Mesendoderm (in vitro differentiated cells): ENCODE data around the gene PEX14.

Experiments
- DNase-seq: peaks from one replicate; pipeline ENCODE4 v3.0.0; 2013
- H2AK5ac ChIP-seq: 2 replicates; pipeline ENCODE4 v1.6.1; 2013; ENCODE audit warnings: low read length, inconsistent platforms
- H2BK120ac ChIP-seq: 2 replicates; pipeline ENCODE4 v1.6.1; 2013; ENCODE audit warnings: low read depth, mild to moderate bottlenecking, low read length, moderate library complexity, mixed read lengths
- H2BK15ac ChIP-seq: replicated peaks from 2 replicates; pipeline ENCODE4 v1.6.1; 2013; ENCODE audit warnings: low read depth, mild to moderate bottlenecking, moderate library complexity
- H2BK5ac ChIP-seq: 2 replicates; pipeline ENCODE4 v1.6.1; 2013; ENCODE audit warnings: low read length, inconsistent platforms
- H3K18ac ChIP-seq: 2 replicates; pipeline ENCODE4 v1.6.1; 2013; ENCODE audit warnings: mild to moderate bottlenecking, low read length, mixed read lengths
- H3K23ac ChIP-seq: one replicate; pipeline ENCODE4 v1.6.1; 2013; ENCODE audit warnings: low read length
- H3K27ac ChIP-seq: 2 replicates; pipeline ENCODE4 v1.5.1; 2013; ENCODE audit warnings: low read depth, mild to moderate bottlenecking, inconsistent platforms, low read length, moderate library complexity
- H3K27me3 ChIP-seq: 2 replicates; pipeline ENCODE4 v1.6.1; 2013; ENCODE audit warnings: low read length, control low read depth, mild to moderate bottlenecking, inconsistent platforms; ENCODE audit not compliant: insufficient read depth, poor library complexity
- H3K36me3 ChIP-seq: 2 replicates; pipeline ENCODE4 v1.6.1; 2013; ENCODE audit warnings: low read length, inconsistent platforms; ENCODE audit not compliant: control insufficient read depth, insufficient read depth
- H3K4ac ChIP-seq: one replicate; pipeline ENCODE4 v1.6.1; 2013; ENCODE audit warnings: low read depth, mild to moderate bottlenecking, low read length, moderate library complexity
- H3K4me1 ChIP-seq: 2 replicates; pipeline ENCODE4 v1.6.1; 2013; ENCODE audit warnings: low read depth, low read length, inconsistent platforms; ENCODE audit not compliant: control insufficient read depth
- H3K4me2 ChIP-seq: 2 replicates; pipeline ENCODE4 v1.6.1; 2013; ENCODE audit warnings: low read length
- H3K4me3 ChIP-seq: 2 replicates; pipeline ENCODE4 v1.5.1; 2013; ENCODE audit warnings: mild to moderate bottlenecking, low read length
- H3K56ac ChIP-seq: one replicate; pipeline ENCODE4 v1.6.1; 2013; ENCODE audit warnings: low read length
- H3K79me1 ChIP-seq: 2 replicates; pipeline ENCODE4 v1.6.1; 2013; ENCODE audit warnings: low read length, inconsistent platforms
- H3K79me2 ChIP-seq: 2 replicates; pipeline ENCODE4 v1.6.1; 2013; ENCODE audit warnings: mild to moderate bottlenecking, low read length; ENCODE audit not compliant: control insufficient read depth, insufficient read depth
- H3K9ac ChIP-seq: 2 replicates; pipeline ENCODE4 v1.6.1; 2013; ENCODE audit warnings: low read length, inconsistent platforms
- H4K5ac ChIP-seq: one replicate; pipeline ENCODE4 v1.6.1; 2013; ENCODE audit warnings: low read length
- H4K8ac ChIP-seq: one replicate; pipeline ENCODE4 v1.6.1; 2013; ENCODE audit warnings: low read depth, mild to moderate bottlenecking, control low read depth, low read length, moderate library complexity
- WGBS: extraction: QIAGEN DNeasy Blood & Tissue Kit; methylation state at CpG from one replicate; pipeline ENCODE4 v1.1.7; 2013; ENCODE audit warnings: low lambda C conversion rate, missing lambda C conversion rate; ENCODE audit not compliant: insufficient coverage; ENCODE audit errors: extremely low coverage; 5-methylcytosine and 5-hydroxymethylcytosine counted together

Gene PEX14

DNA sequence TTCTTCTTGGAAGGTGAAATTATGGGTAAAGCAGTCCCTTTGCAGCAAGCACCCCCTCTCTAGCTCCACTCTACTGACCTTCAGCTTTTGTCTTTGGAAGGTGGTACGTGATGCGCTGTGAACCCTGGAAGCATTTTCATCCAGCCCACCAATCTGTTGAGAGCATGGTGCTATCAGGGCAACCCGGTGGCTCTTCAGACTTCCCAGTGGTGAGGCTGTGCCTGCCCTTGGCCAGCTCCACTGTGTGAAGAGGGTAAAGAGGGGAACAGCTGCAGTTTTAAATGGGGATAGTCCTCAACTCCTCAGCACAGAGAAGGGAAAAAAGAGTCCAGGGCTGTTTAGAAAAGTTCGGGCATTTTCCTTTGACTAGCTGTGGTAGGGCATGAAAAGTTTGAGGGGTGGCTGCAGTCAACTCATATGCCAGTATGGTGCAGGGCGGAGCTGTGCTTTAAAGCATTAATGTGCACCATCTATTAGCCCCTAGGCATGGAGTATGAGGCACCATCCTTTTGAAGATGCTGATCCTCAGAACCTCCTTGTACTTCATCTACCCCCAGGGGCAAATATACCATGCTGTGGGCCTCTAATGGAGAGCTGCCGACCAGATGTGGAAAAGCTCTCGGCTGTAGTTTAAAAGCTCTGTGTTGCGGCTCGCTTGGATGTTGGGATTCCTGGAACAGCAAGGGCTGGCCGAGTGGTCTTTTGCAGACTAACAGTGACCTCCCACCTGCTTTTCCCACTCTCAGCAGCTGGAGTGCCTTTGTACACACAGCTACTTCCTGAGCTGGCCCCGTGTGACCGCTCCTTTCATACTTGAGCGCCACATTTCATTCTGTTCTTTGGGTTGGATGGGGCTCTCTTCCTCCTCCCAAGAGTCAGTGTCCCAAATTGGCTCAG, 123.0 kb downstream of the PEX14 start:
- no peak overlapping the region for H3K56ac ChIP-seq
- no peak overlapping the region for H3K4me2 ChIP-seq
- no peak overlapping the region for H2BK5ac ChIP-seq
- DNase-seq = no peak
- H4K8ac ChIP-seq = no peak overlapping the region
- H3K4me1 ChIP-seq = no peaks in the 10 kb centered on the region
- H3K27me3 ChIP-seq = no peaks in the 10 kb centered on the region
- H2BK120ac ChIP-seq = no peak overlapping the region
- no peak overlapping the region for H3K18ac ChIP-seq
- H4K5ac ChIP-seq = no peak overlapping the region
- no peak overlapping the region for H2AK5ac ChIP-seq
- H3K27ac ChIP-seq = no peak overlapping the region
- no peak overlapping the region for H3K4me3 ChIP-seq
- no peak overlapping the region for H2BK15ac ChIP-seq
- no peak overlapping the region for H3K9ac ChIP-seq
- no peak overlapping the region for H3K23ac ChIP-seq
- no CpG with 5 or more reads among the region's 13 CpGs for WGBS
- no peaks in the 10 kb centered on the region for H3K36me3 ChIP-seq
- H3K79me2 ChIP-seq = no peaks in the 10 kb centered on the region
- H3K4ac ChIP-seq = no peak overlapping the region
- no peaks in the 10 kb centered on the region for H3K79me1 ChIP-seq

DNA sequence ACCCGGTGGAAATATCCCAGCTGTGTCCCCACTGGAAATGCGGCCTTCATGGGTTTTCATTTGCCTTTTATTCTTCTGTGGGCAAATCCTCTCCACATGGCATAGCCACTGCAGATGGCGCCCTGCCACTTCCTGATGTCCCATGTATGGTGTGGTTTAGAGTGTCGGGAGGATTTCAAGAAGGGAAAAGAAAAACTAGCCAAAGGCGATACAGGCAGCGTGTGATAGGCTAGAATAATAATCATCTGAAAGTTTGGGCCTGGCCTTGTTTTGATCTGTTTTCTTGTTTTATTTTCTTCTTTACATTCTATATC, 123.6 kb downstream of the PEX14 start:
- Histone ChIP-seq H2BK120ac (no peak overlapping the region), H3K4ac (no peak overlapping the region), H3K4me3 (no peak overlapping the region), H3K79me1 (no peaks in the 10 kb centered on the region), H3K23ac (no peak overlapping the region), H3K56ac (no peak overlapping the region), H4K5ac (no peak overlapping the region), H3K18ac (no peak overlapping the region), H3K4me2 (no peak overlapping the region), H3K27me3 (no peaks in the 10 kb centered on the region), H3K36me3 (no peaks in the 10 kb centered on the region), H2BK5ac (no peak overlapping the region), H2BK15ac (no peak overlapping the region), H3K4me1 (no peaks in the 10 kb centered on the region), H2AK5ac (no peak overlapping the region), H3K9ac (no peak overlapping the region), H3K27ac (no peak overlapping the region), H4K8ac (no peak overlapping the region), H3K79me2 (no peaks in the 10 kb centered on the region)
- no CpG with 5 or more reads among the region's 6 CpGs for WGBS
- no peak for DNase-seq

DNA sequence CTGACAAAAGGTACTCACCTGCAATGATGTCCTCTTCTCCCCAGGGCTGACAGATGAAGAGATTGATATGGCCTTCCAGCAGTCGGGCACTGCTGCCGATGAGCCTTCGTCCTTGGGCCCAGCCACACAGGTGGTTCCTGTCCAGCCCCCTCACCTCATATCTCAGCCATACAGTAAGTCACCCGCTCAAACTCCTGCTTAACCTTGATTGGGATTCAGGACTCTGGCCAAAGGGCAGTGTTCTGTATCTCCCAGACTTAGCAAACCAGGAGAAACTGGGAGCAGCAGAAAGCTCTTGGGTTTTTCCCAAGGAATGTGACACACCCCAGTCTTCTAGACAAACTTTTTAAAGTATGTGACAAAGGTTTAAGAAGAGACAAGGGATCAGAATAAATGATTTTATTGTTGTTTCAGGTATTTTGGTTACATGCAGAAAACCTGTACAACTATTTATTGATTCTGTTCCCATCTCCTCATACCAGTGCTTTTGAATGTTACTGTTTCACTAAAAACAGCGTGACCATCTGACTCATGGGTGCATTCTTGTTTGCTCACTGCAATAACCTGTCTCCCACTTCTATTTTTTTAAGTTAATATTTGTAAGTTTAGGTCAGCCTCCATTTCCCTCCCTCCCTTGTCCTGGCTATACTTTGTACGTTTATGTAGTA, 124.6 kb downstream of the PEX14 start:
- no CpG with 5 or more reads among the region's 6 CpGs for WGBS
- Histone ChIP-seq H2AK5ac (no peak overlapping the region), H2BK5ac (no peak overlapping the region), H2BK120ac (no peak overlapping the region), H2BK15ac (no peak overlapping the region), H3K4ac (no peak overlapping the region), H3K9ac (no peak overlapping the region), H3K79me1 (no peaks in the 10 kb centered on the region), H3K79me2 (no peaks in the 10 kb centered on the region), H3K23ac (no peak overlapping the region), H4K8ac (no peak overlapping the region), H3K4me1 (no peaks in the 10 kb centered on the region), H3K56ac (no peak overlapping the region), H3K27ac (no peak overlapping the region), H3K18ac (no peak overlapping the region), H4K5ac (no peak overlapping the region), H3K36me3 (no peaks in the 10 kb centered on the region), H3K4me2 (no peak overlapping the region), H3K27me3 (no peaks in the 10 kb centered on the region), H3K4me3 (no peak overlapping the region)
- no peak for DNase-seq

DNA sequence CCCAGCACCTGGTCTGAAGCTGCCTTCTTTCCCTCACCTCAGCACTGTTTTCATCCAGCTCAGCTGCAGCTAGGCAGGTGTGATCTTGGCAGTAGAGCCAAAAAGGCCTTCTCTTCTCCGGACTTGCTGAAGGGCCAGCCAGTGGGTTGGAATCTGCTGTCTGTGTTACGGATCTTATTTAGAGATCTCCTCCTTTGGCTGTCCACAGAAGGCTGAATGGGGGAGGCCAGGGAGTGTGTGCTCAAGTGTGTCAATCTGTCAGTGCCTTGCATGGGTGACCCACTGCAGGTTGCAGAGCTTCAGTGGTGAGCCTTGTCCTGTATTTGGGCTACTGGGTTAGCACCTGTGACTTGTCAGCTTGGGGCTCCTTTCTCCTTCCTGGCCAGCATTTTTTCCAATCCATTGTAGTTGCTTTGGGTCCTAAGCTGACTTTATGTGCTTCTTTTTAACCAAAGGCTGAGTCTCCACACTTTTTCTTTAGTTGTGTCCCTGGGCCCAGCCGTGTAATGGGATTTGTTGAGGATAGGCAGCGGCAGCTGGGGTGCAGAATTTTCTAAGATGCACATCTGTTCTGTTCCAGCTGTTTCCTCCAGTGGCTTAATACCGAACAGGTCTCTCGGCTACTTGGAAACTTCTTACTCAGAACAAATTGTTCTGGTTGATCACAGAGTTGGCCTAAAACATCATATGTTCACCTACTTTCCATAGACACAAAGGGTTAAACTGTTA, 126.8 kb downstream of the PEX14 start:
- Histone ChIP-seq H3K4me1 (no peaks in the 10 kb centered on the region), H3K18ac (no peak overlapping the region), H3K36me3 (no peaks in the 10 kb centered on the region), H3K56ac (no peak overlapping the region), H2BK15ac (no peak overlapping the region), H3K4me3 (no peak overlapping the region), H3K9ac (no peak overlapping the region), H3K27me3 (no peaks in the 10 kb centered on the region), H3K4ac (no peak overlapping the region), H3K79me1 (no peaks in the 10 kb centered on the region), H2AK5ac (no peak overlapping the region), H3K79me2 (no peaks in the 10 kb centered on the region), H4K8ac (no peak overlapping the region), H3K23ac (no peak overlapping the region), H4K5ac (no peak overlapping the region), H2BK120ac (no peak overlapping the region), H2BK5ac (no peak overlapping the region), H3K27ac (no peak overlapping the region), H3K4me2 (no peak overlapping the region)
- no CpG with 5 or more reads among the region's 6 CpGs for WGBS
- DNase-seq = no peak

DNA sequence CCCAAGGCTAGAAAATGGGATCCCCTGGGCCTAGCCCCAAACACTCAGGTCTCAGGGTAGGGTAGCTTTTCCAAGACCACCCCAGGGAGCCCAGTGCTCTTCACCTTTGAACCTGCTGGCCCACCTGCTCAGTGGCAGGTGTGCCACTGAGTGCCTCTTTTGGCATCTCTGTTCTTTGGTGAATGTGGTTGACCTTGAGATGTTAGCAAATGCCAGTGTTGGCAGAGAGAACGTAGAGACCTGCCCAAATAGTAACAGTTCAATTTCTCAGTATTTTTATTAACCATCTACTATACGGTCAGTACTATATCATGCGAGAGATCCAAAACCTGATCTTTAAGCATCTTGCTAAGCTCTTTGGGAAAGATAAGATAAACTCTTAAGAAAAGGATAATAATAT, 128.2 kb downstream of the PEX14 start:
- no peak overlapping the region for H2BK15ac ChIP-seq
- no peak overlapping the region for H4K5ac ChIP-seq
- no peak overlapping the region for H2AK5ac ChIP-seq
- H2BK5ac ChIP-seq = no peak overlapping the region
- H3K27me3 ChIP-seq = no peaks in the 10 kb centered on the region
- no peak overlapping the region for H3K4ac ChIP-seq
- H3K27ac ChIP-seq = no peak overlapping the region
- H3K4me2 ChIP-seq = no peak overlapping the region
- WGBS = no CpG with 5 or more reads among the region's 3 CpGs
- no peaks in the 10 kb centered on the region for H3K4me1 ChIP-seq
- no peak overlapping the region for H3K9ac ChIP-seq
- no peak overlapping the region for H3K56ac ChIP-seq
- no peak overlapping the region for H3K23ac ChIP-seq
- no peak overlapping the region for H4K8ac ChIP-seq
- no peaks in the 10 kb centered on the region for H3K79me1 ChIP-seq
- no peak overlapping the region for H3K18ac ChIP-seq
- H2BK120ac ChIP-seq = no peak overlapping the region
- no peaks in the 10 kb centered on the region for H3K36me3 ChIP-seq
- H3K79me2 ChIP-seq = no peaks in the 10 kb centered on the region
- H3K4me3 ChIP-seq = no peak overlapping the region
- no peak for DNase-seq
